Ovary (tissue), 3 donors: ENCODE data around the gene VPS37D.

Experiments
- CTCF ChIP-seq, 3 donors: fragments of 450-650 bp in 2 of 3; fragments of 200-600 bp in 1 of 3; IDR thresholded peaks; one replicate each; pipeline versions ENCODE4 v1.5.1 to v1.8.0; 2016 to 2022; ENCODE audit warnings: antibody characterized with exemption in 3 of 3, mild to moderate bottlenecking in 1 of 3
- EP300 ChIP-seq: sonication (generic); formaldehyde crosslinking; IDR thresholded peaks from one replicate; pipeline ENCODE4 v1.6.1; 2017; ENCODE audit warnings: antibody characterized with exemption
- POLR2A ChIP-seq: fragments of 450-650 bp; IDR thresholded peaks from one replicate; pipeline ENCODE4 v1.6.1; 2017; ENCODE audit warnings: antibody characterized with exemption, mild to moderate bottlenecking, moderate library complexity
- donor health status: DM: no; HTN: no; CAD: no.

DNA sequence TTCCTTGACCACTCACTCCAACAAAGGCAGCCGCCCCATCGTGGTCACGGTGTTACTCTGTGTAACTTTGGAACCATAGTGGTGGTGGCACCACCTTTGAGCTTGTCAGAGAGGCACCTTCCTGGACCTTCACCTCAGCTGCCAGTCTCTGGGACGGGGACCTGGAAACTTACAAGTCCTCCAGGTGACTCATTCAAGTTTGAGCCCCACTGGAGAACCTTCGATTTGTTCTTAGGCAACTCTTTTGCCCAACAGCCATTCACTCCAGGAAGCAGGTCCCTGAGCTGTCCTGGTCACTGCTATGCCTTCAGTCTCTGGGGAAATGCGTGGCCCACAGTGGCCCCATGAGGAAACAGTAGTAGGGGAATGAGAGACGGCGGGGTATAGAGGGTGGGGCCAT is 34.6 kb downstream of the VPS37D start:
- no peak for TF ChIP-seq CTCF (IDR thresholded peaks at IDR 0.05)
- TF ChIP-seq EP300 = no peak
- no peak for TF ChIP-seq POLR2A
